HG02588 (cell line): ENCODE results near the gene PTGES.

Source experiments
- ATAC-seq: cut with Tn5 transposase; IDR thresholded peaks from one replicate; pipeline ENCODE4 v1.9.1; 2021; ENCODE audit warnings: mild to moderate bottlenecking, moderate library complexity; ENCODE audit not compliant: unreplicated experiment

PTGES gene

GRCh38 chr9:129720181-129720864 lies 32.5 kb downstream of the PTGES start:
- no peak for ATAC-seq

- ATAC-seq, result no peak
Observed at GRCh38 chr9:129719135-129719534, 33.7 kb downstream of the PTGES start.

- no peak for ATAC-seq
Observed at GRCh38 chr9:129718647-129719046, 34.2 kb downstream of the PTGES start.

GRCh38 chr9:129717991-129718390 lies 34.9 kb downstream of the PTGES start:
- no peak for ATAC-seq

- no peak for ATAC-seq
Observed at GRCh38 chr9:129716091-129716490, 36.8 kb downstream of the PTGES start.

GRCh38 chr9:129714511-129715061 lies 38.3 kb downstream of the PTGES start:
- no peak for ATAC-seq

GRCh38 chr9:129713402-129713679 lies 39.5 kb downstream of the PTGES start:
- no peak for ATAC-seq

GRCh38 chr9:129712634-129713401 lies 40.0 kb downstream of the PTGES start:
- no peak for ATAC-seq

GRCh38 chr9:129710169-129710453 lies 42.7 kb downstream of the PTGES start:
- no peak for ATAC-seq

- ATAC-seq, result no peak
Observed at GRCh38 chr9:129709438-129710168, 43.2 kb downstream of the PTGES start.

- no peak for ATAC-seq
Observed at GRCh38 chr9:129708793-129709192, 44.0 kb downstream of the PTGES start.

- ATAC-seq, result no peak
Observed at GRCh38 chr9:129704807-129705206, 48.0 kb downstream of the PTGES start.

- no peak for ATAC-seq
Observed at GRCh38 chr9:129703667-129704355, 49.0 kb downstream of the PTGES start.

GRCh38 chr9:129702589-129703520 lies 50.0 kb downstream of the PTGES start:
- no peak for ATAC-seq

GRCh38 chr9:129701549-129701948 lies 51.3 kb downstream of the PTGES start:
- ATAC-seq, result no peak

- no peak for ATAC-seq
Observed at GRCh38 chr9:129701054-129701453, 51.8 kb downstream of the PTGES start.

GRCh38 chr9:129698254-129698757 lies 54.5 kb downstream of the PTGES start:
- ATAC-seq, result no peak

GRCh38 chr9:129697656-129698253 lies 55.1 kb downstream of the PTGES start:
- no peak for ATAC-seq

- no peak for ATAC-seq
Observed at GRCh38 chr9:129696944-129697655, 55.7 kb downstream of the PTGES start.
